ENCODE measurements around the gene TENM3.

The TENM3 gene

DNA sequence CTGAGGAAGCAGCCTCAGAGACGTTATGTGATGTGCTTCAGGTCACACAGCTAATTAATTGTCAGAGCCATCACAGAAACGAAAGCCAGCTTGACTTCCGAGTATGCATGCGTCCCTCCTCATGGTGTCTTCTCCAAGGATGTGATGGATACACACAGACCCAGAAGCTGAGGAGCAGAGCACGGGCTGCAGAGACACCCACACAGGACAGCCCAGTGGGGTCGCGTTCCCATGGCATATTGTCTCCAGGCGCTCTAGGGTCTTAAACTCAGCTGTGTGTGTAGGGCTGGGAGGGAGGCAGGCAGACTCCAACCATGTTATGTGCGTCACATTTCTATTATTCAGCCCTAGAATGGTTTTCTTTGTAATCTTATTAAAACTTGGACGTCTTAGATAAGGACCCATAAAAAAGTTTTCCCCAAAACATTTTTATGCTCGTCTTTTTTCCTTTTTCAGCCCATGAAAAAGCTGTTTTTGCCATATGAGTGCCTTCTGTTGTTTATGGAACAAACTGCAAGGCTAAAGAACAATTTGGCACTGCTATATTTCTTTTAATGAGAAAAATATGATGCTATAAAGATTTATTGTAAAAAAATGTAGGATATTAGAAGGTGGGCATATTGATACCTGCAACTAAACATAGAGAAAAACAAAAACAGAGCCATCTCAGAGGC is 48.5 kb downstream of the TENM3 start:
- DNase-seq: no peak

DNA sequence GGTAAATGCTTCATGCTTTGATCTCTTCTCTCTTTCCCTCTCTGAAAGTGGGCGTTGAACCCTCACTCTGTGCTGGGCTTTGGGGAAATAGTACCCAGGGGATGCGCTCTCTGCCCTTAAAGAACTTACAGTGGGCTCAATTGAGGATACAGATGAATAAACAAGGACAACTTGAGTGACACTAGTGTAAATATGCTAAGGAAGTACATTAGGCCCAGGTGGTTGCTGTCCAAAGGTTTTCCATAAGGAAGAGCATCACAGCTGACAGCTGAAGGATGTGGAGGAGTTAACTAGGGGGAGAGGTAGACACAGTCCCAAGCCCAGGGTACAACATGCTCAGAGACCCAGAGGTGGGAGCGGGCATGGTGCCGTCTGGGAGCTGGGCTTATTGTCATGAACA is 49.4 kb downstream of the TENM3 start:
- DNase-seq: no peak

DNA sequence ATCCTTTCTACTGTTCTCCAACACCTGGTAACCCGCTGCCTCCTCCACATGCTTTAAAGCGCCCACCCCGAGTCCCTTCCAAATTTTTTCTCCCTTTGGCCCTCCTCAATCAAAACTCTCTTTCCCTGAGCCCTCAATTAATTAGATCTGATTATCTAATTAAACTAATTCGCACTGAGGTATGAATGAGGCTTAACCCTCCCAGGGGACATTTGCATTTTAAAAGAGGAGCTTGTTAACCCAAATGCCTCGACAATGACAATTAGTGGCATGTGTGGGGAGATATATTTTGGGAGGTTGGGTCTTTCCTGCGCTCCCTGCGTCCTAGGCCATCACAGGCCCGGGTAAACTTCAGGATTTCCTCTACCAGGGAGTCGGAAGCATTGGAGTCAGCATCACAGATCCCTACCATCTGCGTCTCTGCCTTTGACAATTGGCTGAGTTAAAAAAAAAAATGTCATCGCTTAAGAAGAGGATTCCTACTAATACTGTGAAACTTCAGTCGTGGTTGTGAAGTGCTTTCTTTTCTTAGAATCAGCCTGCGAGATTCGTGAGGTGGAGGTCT is 50.6 kb downstream of the TENM3 start:
- no peak for DNase-seq

DNA sequence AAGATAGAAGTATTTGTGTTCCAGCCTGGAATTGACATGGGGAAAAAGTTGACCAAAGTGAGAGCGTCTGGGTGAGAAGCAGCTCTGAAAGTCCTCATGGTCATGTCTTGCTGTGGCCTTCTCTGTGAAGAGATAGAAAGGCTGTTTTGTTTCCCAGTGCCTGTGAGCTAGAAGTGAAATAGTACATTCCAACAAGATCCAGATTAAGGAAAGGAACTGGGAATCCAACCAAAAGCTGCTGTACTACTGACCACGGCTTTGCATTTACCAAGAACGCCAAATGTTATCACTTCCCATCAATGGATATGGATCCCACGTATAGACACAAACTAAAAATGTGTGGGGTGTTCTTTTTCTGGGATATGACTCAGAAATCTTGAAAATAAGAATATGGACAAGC is 51.2 kb downstream of the TENM3 start:
- no peak for DNase-seq

DNA sequence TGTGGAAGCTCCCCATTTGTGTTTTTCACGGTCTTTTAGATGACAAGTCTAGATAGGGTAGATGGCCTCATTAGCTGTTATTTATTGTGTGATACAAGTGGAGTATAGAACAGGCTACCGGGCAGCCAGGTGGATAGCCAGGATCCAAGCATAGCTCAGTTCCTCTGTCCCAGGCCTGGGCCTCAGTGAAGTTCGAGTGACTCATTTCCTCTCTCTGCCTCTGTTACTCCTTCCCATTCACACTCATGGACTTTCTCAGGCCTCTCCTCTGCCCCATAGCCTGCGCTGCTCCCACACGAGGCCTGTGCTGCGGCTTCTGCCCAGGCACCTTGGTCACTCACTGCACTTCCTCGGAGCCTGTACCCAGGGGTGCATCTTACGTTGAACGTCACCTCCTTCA is 54.5 kb downstream of the TENM3 start:
- no peak for DNase-seq

DNA sequence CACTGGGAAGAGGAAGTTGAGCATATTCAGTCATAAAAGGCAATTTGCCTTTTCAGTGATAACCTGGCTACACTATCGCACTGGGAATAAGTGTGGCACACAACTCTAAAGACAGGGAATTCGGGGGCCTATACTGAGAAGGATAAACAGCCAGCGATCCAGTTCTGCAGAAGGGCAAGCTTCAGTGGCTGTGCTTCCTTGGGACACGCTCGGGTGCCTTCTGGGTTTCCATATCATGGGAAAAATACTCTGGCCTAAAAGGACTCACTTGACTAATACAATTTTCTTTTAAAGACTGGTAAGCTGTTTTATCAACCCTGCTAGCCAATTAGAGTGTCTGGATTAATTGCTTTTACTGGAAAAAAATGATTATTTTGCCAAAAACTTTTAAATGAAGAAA is 58.5 kb downstream of the TENM3 start:
- no peak for DNase-seq

DNA sequence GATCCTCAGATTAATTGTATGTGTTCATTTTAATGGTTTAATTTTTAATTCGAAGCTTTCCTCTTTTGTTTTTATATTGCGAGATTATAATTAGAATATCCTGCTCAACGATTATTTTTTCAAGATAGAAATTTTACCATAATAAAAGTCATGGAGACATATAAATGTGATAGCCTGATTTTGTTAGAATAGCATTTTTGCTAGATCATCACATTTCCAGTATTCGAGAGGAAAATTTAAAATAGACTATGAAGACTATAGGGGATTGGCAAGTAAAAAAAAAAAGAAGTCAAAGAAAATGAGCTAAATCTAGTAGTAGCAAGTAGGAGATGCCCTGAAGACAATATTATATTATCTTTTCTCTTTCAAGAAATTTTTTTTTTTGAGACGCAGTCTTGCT is 60.6 kb downstream of the TENM3 start:
- no peak for DNase-seq

DNA sequence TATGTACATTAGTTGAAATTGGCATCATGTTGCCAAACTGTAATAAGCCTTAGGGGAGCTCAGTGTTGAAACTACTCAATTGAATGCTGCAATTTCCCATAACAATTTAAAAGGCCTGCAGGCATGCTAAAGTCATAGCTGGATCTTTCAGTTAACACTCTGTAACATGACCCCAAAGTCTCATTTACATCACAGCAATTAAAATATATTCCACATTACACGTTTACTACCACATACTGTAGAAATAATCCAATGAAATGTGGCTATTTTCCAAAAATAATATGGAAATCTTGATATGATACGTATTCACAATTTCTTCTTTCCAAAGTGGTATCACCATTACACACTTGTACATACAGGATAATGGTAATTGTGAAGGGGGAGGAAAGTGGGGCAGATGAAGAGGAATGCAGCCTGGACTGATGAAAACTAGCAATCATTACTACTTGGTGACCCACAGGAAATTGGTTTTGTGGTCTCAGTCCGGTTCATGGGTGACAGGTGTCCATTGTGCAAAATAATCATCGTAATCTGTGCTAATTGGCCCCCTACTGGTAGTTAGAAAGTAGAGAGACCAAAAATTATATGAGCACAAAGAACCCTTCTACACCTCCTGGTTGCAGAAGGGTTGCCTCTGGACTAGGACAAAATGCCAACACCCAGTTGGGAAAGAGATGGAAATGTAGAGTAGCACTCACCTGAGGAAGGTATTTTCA is 63.7 kb downstream of the TENM3 start:
- DNase-seq: no peak

DNA sequence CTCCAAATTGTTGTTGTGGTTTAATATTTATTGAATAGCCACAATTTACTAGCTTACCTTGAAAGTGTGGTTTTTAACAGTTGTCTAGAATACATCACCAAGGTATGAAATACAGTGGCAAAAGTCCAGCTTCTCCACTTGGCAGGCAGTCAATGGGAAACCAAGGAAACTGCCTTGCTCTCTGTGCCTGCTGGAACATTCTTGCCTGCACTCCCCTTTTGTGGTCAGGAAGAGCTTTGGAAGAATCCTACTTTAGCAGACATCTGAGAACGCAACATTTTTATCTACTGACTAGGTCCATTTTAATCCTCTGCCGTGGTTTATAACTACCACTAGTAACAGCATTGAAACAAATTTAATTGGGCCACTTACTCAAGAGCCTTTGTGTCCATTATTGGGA is 64.5 kb downstream of the TENM3 start:
- DNase-seq: no peak

DNA sequence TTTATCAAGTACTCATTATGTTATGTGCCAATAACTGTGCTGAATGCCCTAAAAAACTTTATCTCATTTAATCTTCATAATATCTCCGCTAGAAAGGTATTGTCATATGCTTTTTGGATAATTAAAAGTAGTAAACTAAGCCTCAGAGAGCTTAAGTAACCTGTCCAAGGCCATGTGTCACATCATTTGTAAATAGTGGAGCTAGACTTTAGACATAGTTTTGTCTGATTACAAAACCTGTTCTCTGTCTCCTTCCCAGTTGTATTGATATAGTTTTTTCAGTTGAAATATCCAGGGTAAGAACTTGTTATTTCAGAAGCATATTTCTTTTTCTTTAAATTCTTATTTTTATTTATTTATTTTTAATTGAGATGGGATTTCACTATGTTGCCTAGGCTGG is 66.7 kb downstream of the TENM3 start:
- no peak for DNase-seq

DNA sequence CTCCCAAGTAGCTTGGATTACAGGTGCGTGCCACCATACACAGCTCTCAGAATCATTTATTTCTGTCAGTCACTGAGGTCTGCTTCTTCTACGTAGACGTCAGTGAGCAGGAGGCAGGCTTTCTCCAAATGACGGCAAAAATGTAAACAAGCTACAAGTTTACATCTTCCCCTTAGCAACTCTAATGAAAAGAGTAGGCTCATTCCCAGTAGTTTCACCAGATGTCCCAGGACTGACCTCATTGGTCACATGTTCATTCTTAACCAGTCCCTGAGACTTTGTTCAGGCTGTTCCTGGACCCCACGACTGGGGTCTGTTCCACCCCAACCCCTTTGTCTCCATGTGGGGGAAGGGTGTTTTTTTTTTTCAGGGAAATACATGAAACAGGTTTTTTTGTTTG is 67.1 kb downstream of the TENM3 start:
- no peak for DNase-seq

DNA sequence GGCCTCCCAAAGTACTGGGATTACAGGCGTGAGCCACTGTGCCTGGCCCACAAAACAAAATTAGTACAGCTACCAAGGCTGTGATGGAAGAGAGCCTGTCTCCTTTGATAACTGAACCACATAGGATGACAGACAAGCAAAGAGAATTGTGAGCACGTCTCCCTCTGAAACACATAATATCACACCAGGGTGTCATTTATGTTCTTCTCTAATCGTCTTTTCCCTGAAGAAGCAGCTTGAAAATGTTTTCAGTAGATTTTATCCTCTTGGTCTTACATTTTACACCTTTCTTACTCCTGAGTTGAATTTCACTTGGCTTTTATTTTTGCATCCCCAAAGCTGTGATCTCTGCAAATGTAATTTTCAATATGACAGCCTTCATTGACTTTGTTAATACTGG is 67.8 kb downstream of the TENM3 start:
- no peak for DNase-seq

DNA sequence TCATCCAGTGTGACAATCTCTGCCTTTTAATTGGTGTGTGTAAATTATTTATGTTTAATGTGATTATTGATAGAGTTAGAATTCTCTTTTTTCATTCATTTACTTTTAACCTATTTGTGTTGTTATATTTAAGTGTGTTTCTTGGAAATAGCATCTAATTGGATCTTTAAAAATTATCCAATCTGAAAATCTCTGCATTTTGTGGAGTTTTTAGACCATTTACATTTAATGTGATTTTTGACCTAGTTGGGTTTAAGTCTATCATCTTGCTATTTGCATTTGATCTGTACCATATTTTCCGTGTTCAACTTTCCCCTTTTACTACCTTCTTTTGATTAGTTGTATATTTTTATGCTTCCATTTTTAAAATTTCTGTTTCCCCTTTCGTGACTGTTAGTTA is 71.3 kb downstream of the TENM3 start:
- DNase-seq: no peak

DNA sequence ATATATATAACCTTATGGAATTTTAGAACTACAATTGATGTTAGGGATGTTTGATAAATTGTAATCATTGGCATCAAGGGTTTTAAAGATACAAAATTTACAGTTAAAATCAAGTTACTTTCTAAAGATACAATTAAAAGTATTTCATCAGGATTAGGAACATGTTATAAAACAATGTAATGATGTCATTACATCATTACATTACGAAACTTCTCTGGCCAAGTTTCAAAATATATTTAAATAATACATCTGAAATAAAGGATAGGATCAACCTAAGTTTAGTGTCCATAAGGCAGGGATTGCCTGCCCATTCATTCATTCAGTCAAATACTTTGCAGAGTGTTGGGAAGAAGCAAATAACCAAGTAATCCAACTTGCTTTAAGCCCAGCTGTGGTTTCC is 75.1 kb downstream of the TENM3 start:
- no peak for DNase-seq

DNA sequence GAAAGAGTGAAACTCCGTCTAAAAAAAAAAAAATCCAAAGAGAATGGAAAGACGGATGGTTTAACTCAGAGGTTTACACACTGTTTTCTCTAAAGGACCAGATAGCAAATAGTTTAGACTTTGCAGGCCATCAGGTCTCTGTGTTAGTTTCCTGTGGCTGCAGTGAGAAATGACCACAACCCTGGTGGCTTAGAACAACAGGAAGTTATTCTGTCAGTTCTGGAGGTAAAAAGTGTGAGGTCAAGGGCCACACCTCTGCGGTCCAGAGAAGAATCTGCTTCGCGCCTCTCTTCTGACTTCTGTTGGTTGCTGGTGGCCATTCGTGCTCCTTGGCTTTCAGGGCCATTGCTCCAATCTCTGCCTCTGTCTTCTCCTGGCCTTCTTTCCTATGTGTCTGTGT is 76.9 kb downstream of the TENM3 start:
- no peak for DNase-seq

DNA sequence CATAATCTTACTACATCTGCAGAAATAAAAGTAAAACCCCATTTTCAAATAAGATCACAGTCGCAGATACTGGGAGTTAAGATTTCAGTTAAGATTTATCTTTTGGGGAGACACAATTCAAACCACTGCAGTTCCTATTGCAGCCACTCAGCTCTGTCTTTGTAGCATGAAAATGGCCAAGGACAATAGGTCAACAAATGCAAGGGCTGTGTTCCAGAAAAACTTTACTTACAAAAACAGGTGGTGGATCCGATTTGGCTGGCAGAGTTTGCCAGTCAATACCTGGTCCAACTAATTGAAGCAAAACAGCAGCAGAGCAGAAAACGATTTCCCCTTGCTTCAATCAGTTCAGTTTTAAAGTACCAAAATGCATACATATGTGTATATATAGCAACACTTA is 77.4 kb downstream of the TENM3 start:
- no peak for DNase-seq

DNA sequence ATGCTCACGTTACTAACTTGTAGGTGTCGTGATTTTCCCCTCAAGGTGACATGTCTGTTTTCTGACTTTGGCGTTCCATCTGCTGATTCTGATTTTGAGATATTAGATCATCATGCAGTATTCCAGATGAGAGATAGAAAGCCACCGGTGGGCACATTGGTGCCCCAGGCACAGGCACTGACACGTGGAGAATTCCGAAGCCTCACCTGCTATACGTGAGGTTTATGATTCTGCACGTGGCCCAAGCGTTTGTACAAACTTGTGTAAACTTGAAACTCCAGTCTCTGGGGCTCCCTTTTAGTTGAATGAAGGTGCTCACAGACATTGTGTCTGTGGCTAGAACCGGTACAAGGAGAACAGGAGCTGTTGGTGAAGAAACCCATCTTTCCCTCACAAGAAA is 81.1 kb downstream of the TENM3 start:
- no peak for DNase-seq

DNA sequence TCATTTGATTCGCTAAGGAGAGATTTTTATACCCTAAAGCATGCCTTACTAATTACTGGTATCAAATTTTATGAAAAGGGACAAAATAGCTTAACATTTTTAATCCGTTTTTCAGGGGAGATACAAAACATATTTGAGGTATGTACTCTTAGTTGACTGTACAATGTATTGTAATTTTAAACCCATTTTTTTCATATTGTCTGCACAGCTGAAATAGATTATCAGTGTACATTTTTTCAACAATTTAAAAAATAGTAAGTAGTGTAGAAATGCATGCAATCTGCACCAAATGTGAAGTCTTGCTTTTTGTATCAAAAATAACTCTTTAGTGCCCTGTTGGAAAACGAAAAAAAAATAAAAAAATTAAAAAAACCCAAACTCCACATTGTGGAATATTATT is 82.2 kb downstream of the TENM3 start:
- DNase-seq: no peak

DNA sequence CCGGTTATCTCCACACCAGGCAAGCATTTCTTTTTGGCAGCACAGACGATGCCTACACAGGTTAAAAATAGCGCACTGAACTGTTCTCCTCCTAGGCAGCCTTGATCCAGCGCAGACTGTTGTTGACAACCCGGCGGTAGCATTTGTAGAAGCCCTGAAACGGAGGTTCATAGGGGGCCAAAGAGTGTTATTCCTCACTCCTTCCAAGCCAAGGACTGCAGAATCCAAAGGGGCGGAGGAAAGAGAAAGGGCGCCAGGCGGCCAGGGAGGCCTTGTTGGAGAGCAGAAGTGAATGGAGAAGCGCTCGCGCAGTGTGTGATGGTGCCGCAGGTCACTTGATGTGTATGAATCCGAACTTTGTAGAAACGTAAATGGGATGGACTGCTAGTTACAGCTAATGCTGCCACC is 82.7 kb downstream of the TENM3 start:
- no peak for DNase-seq

DNA sequence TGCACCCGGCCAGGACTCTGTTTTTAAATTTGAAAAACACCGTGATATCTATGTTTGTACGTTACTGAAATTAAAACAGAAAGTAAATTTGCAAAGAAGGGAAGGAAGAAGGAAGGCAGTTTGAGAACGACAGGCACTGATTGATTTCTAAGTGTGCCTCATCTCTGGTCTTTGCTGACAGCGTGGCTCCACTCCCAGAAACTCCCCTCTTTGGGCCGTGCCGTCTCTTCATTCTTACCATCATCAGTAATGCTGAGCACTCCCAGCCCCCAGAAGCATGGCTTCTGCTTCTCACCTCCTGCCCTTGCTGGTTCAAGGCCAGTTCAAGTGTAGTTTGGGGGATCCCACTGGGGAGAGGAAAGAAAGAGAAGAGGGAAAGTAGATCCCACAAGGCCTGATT is 85.3 kb downstream of the TENM3 start:
- DNase-seq: no peak

DNA sequence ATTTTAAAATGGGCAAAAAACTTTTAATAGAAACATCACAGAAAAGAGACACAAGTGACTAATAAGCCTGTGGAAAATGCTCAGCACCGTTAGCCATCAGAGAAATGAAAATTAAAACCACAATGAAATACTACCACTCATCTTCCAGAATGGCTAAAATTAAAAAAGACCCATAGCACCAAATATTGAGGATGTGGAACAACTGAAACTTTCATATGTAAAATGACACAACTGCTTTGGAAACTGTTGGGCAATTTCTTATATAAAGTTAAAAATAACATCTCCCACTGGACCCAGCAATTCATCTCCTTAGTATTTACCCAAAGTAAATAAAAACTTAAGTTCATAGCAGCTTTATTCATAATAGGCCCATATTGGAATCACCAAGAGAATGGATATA is 94.2 kb downstream of the TENM3 start:
- DNase-seq: no peak

DNA sequence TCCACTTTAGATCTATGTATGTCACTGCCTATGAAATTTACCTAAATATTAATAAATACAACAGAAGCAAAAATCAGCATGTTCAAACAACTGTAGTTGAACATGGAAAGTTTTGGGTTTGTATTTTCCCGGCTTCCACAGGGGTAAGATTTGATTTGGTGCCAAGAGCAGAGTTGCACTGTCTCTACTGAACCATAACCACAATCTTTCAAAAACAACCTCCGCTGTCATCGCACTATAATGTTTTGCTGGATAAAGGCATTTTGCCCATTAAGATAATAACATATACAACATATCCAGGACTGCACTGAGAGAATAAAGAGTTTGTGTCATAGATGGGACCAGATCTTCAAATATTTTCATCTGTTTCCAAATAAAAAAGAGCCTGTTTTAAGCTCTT is 94.9 kb downstream of the TENM3 start:
- DNase-seq: no peak

DNA sequence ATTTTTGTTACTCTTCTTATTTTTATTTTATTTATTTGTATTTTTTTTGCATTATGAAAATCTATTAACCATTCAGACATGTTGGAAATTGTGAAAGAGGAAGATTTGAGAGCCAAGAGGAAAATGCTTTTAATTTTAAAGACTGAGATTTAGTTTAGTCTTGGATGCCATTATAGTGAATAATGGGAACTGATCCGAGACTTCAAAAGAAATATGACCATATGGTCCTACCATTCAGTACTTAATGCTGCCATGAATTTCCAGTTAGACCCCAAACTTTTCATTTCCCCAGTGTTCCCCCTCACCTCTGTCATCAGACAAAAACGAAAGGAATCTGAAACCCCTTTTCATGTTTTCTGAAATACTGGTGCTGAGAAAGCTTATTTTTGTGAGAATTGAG is 95.5 kb downstream of the TENM3 start:
- DNase-seq: no peak

DNA sequence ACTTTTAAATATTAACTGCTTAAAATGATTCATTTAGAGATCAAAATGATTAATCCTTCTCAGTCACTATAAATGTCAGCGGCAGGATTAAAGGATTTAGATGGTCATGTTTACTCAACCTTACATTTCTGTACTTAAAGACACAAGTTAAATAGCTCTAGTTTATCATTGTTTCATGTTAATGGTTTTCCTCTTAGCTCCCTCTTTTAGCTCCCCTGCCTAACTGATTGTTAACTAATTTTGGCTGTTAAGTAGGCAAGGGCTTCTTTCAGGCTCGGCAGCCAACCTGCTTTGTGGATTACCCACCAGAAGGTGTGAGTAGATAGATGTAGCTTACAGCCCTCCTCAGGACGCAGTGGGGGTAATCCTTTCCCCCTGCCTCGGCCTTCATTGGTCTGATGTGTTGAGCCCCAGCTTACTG is 96.0 kb downstream of the TENM3 start:
- no peak for DNase-seq

DNA sequence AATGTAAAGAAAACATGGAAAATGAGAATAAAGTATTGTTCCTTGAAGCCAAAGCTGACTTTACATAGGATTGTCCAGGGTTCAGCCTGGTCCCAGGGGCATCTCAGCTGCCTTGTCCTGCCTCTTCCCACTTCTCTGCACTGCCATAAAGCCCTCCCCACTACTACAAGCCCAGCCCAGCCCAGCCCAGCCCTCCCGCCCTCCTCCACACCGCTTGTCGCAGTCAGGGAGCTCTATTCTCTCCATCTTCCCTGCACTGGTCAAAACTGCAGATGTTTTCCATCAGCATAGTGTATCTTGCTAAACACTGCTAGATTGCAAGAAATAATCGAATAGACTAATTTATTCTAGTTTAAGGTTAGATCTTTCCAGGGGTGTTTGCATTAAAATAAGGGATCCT is 100.3 kb downstream of the TENM3 start:
- no peak for DNase-seq
